NCI-H128 (cell line): ENCODE data around the gene TSFM.

Source experiments
- DNase-seq: peaks from one replicate; lab custom pipeline; 2025; ENCODE audit not compliant: unreplicated experiment; lab: John Stamatoyannopoulos, UW

The TSFM gene

GRCh38 chr12:57777911-57778310 lies 4.7 kb upstream of the TSFM start:
- no peak for DNase-seq

GRCh38 chr12:57779736-57780135 lies 2.9 kb upstream of the TSFM start:
- DNase-seq: no peak

- DNase-seq: no peak
Measured at GRCh38 chr12:57780284-57780897, 2.2 kb upstream of the TSFM start.

GRCh38 chr12:57781244-57781643 lies 1.3 kb upstream of the TSFM start:
- no peak for DNase-seq

- DNase-seq: no peak
Measured at GRCh38 chr12:57781801-57782200, 786 bp upstream of the TSFM start.

- DNase-seq: no peak
Measured at GRCh38 chr12:57782243-57782607, 362 bp upstream of the TSFM start.

GRCh38 chr12:57783466-57783801 lies 847 bp downstream of the TSFM start:
- DNase-seq: no peak

- DNase-seq: no peak
Measured at GRCh38 chr12:57783861-57784260, 1.3 kb downstream of the TSFM start.

GRCh38 chr12:57793920-57794319 lies 11.3 kb downstream of the TSFM start:
- DNase-seq: no peak

GRCh38 chr12:57795354-57795753 lies 12.8 kb downstream of the TSFM start:
- DNase-seq: no peak

GRCh38 chr12:57796996-57797395 lies 14.4 kb downstream of the TSFM start:
- no peak for DNase-seq

GRCh38 chr12:57797933-57798332 lies 15.3 kb downstream of the TSFM start:
- no peak for DNase-seq

GRCh38 chr12:57800965-57801364 lies 18.4 kb downstream of the TSFM start:
- DNase-seq: no peak

- no peak for DNase-seq
Measured at GRCh38 chr12:57802607-57803006, 20.0 kb downstream of the TSFM start.

- DNase-seq: no peak
Measured at GRCh38 chr12:57803319-57803893, 20.8 kb downstream of the TSFM start.

- DNase-seq: no peak
Measured at GRCh38 chr12:57806677-57807076, 24.1 kb downstream of the TSFM start.

- no peak for DNase-seq
Measured at GRCh38 chr12:57807285-57807684, 24.7 kb downstream of the TSFM start.

GRCh38 chr12:57808351-57808750 lies 25.8 kb downstream of the TSFM start:
- no peak for DNase-seq

GRCh38 chr12:57809425-57809824 lies 26.8 kb downstream of the TSFM start:
- no peak for DNase-seq

GRCh38 chr12:57810450-57810849 lies 27.9 kb downstream of the TSFM start:
- no peak for DNase-seq

GRCh38 chr12:57811028-57811755 lies 28.6 kb downstream of the TSFM start:
- no peak for DNase-seq

- no peak for DNase-seq
Measured at GRCh38 chr12:57813111-57813970, 30.8 kb downstream of the TSFM start.
